Neural cell (in vitro differentiated cells): ENCODE measurements around the gene FBXO38. TPM values are rescaled to one million over a fixed set of nuclear protein-coding genes. Genes with fewer than 3 reads are reported as not detected.

ENCODE experiments used
- H2AFZ ChIP-seq: fragments of 200-600, 300-800 bp; sonication (generic), shearing (Covaris generic); 2 replicates; pipeline ENCODE4 v1.6.0; 2014; ENCODE audit warnings: low read depth, mild to moderate bottlenecking, antibody characterized with exemption, low read length, moderate library complexity
- H3F3A ChIP-seq: fragments of 200-600 bp; shearing (Covaris generic); 2 replicates; pipeline ENCODE4 v1.6.1; 2016; ENCODE audit warnings: mild to moderate bottlenecking, moderate library complexity, mixed read lengths, antibody characterized with exemption, low read length; ENCODE audit not compliant: insufficient read depth, poor library complexity, severe bottlenecking
- H3K27ac ChIP-seq: fragments of 200-600, 300-800 bp; sonication (generic), shearing (Covaris generic); 2 replicates; pipeline ENCODE4 v1.5.1; 2014; ENCODE audit warnings: mild to moderate bottlenecking, low read length, moderate library complexity
- H3K27me3 ChIP-seq: fragments of 300-800, 200-600 bp; sonication (generic), shearing (Covaris generic); 2 replicates; pipeline ENCODE4 v1.6.0; 2014; ENCODE audit warnings: mild to moderate bottlenecking, low read depth, low read length, moderate library complexity; ENCODE audit not compliant: insufficient read depth
- H3K36me3 ChIP-seq: fragments of 300-800, 200-600 bp; sonication (generic), shearing (Covaris generic); 2 replicates; pipeline ENCODE4 v1.5.1; 2014; ENCODE audit warnings: mild to moderate bottlenecking, antibody characterized with exemption, low read length, moderate library complexity; ENCODE audit not compliant: insufficient read depth
- H3K4me2 ChIP-seq: fragments of 300-800, 200-600 bp; sonication (generic), shearing (Covaris generic); 2 replicates; pipeline ENCODE4 v1.6.0; 2014; ENCODE audit warnings: mild to moderate bottlenecking, low read length
- H3K4me3 ChIP-seq: fragments of 300-800, 200-600 bp; sonication (generic), shearing (Covaris generic); 2 replicates; pipeline ENCODE4 v1.5.1; 2014; ENCODE audit warnings: mild to moderate bottlenecking, low read length, moderate library complexity
- H3K79me2 ChIP-seq: fragments of 200-600 bp; shearing (Covaris generic); replicated peaks from 2 replicates; pipeline ENCODE4 v1.6.0; 2014; ENCODE audit warnings: mild to moderate bottlenecking, low read length, moderate library complexity; ENCODE audit not compliant: insufficient read depth
- H3K9ac ChIP-seq: fragments of 300-800, 200-600 bp; sonication (generic), shearing (Covaris generic); 2 replicates; pipeline ENCODE4 v1.6.1; 2016; ENCODE audit warnings: mild to moderate bottlenecking, low read length, mixed read lengths
- H3K9me2 ChIP-seq: fragments of 200-600 bp; shearing (Covaris generic); 2 replicates; pipeline ENCODE4 v1.6.1; 2016; ENCODE audit warnings: mild to moderate bottlenecking, low read length, mixed read lengths; ENCODE audit not compliant: insufficient read depth
- H3K9me3 ChIP-seq: fragments of 200-600, 300-800 bp; sonication (generic), shearing (Covaris generic); 2 replicates; pipeline ENCODE4 v1.6.1; 2016; ENCODE audit warnings: mild to moderate bottlenecking, mixed run types, low read length, moderate library complexity, mixed read lengths
- H4K20me1 ChIP-seq: fragments of 200-600 bp; shearing (Covaris generic); 2 replicates; pipeline ENCODE4 v1.6.1; 2016; ENCODE audit warnings: mild to moderate bottlenecking, mixed run types; ENCODE audit not compliant: insufficient read depth
- CTCF ChIP-seq: fragments of 450-650 bp; IDR thresholded peaks from 2 replicates; pipeline ENCODE4 v1.5.1; 2014; ENCODE audit warnings: antibody characterized with exemption, mild to moderate bottlenecking, moderate library complexity; ENCODE audit not compliant: poor library complexity, severe bottlenecking
- EP300 ChIP-seq: fragments of 450-650 bp; conservative IDR thresholded peaks from 2 replicates; pipeline ENCODE4 v1.6.1; 2014; ENCODE audit warnings: antibody characterized with exemption, mild to moderate bottlenecking, moderate library complexity; ENCODE audit not compliant: poor library complexity, severe bottlenecking
- EZH2 ChIP-seq: fragments of 200-600, 300-800 bp; shearing (Covaris generic), sonication (generic); IDR thresholded peaks from 2 replicates; pipeline ENCODE4 v1.6.1; 2014; ENCODE audit warnings: antibody characterized with exemption, low read length, borderline replicate concordance, mild to moderate bottlenecking; ENCODE audit not compliant: insufficient read depth, poor library complexity, severe bottlenecking
- MXI1 ChIP-seq: fragments of 450-650 bp; conservative IDR thresholded peaks from 2 replicates; pipeline ENCODE4 v1.6.1; 2014; ENCODE audit warnings: antibody characterized with exemption, mild to moderate bottlenecking; ENCODE audit not compliant: poor library complexity, severe bottlenecking
- POLR2AphosphoS5 ChIP-seq: IDR thresholded peaks from 2 replicates; pipeline ENCODE4 v1.6.1; 2012
- RAD21 ChIP-seq: fragments of 450-650 bp; conservative IDR thresholded peaks from 2 replicates; pipeline ENCODE4 v1.6.1; 2014; ENCODE audit warnings: antibody characterized with exemption, mild to moderate bottlenecking, moderate library complexity
- SMC3 ChIP-seq: fragments of 450-650 bp; conservative IDR thresholded peaks from 2 replicates; pipeline ENCODE4 v1.6.1; 2014; ENCODE audit warnings: antibody characterized with exemption, mild to moderate bottlenecking, moderate library complexity; ENCODE audit not compliant: poor library complexity
- TAF1 ChIP-seq: IDR thresholded peaks from 2 replicates; pipeline ENCODE4 v1.6.1; 2012; ENCODE audit warnings: low read depth
- polyA plus RNA-seq: library from polyadenylated mRNA; depleted of rRNA; stranded (reverse); fragments of >200 nt; gene quantifications from 2 replicates; pipeline ENCODE4 v1.2.3, GENCODE V29; 2014
- TF ChIP-seq, protein P1 (sequence below): IDR thresholded peaks from 2 replicates; pipeline ENCODE4 v1.6.1; 2012; ENCODE audit warnings: borderline replicate concordance

Gene FBXO38
- polyA plus RNA-seq, 1 donor from 2014 or later: 69.1 TPM

DNA sequence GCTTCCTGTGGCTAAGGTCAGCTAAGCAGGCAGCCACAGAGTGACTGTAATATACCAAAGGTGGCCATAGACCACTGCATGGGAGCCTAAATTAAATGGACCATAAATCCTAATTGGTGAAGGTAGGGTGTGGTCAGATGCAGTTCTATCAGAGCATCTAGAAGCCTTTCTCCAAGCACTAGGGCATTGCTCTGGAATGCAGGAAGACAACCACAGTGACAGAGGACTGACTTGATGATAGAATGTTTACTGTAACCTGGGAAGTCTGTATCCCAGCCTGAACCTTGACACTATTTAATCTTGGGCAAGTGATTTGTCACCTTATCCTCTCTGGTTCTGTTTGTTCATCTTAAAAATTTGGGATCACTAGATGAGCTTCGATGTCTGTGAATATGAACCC is 2.3 kb downstream of the FBXO38 start:
- Histone ChIP-seq H3K9me3 (no peaks in the 10 kb centered on the region), H3K4me3 (peak overlapping the region; percentile 83), H3K9ac (no peak overlapping the region), H3K79me2 (peaks cover 58% of the 10 kb centered on the region), H2AFZ (no peak overlapping the region), H3K36me3 (no peaks in the 10 kb centered on the region), H3F3A (no peaks in the 10 kb centered on the region), H3K27me3 (no peaks in the 10 kb centered on the region), H3K4me2 (peak overlapping the region; percentile 96), H4K20me1 (no peaks in the 10 kb centered on the region), H3K9me2 (no peaks in the 10 kb centered on the region), H3K27ac (no peak overlapping the region)
- TF ChIP-seq SMC3 (no peak), EP300 (no peak), TAF1 (no peak)
- TF ChIP-seq, protein P1, sequence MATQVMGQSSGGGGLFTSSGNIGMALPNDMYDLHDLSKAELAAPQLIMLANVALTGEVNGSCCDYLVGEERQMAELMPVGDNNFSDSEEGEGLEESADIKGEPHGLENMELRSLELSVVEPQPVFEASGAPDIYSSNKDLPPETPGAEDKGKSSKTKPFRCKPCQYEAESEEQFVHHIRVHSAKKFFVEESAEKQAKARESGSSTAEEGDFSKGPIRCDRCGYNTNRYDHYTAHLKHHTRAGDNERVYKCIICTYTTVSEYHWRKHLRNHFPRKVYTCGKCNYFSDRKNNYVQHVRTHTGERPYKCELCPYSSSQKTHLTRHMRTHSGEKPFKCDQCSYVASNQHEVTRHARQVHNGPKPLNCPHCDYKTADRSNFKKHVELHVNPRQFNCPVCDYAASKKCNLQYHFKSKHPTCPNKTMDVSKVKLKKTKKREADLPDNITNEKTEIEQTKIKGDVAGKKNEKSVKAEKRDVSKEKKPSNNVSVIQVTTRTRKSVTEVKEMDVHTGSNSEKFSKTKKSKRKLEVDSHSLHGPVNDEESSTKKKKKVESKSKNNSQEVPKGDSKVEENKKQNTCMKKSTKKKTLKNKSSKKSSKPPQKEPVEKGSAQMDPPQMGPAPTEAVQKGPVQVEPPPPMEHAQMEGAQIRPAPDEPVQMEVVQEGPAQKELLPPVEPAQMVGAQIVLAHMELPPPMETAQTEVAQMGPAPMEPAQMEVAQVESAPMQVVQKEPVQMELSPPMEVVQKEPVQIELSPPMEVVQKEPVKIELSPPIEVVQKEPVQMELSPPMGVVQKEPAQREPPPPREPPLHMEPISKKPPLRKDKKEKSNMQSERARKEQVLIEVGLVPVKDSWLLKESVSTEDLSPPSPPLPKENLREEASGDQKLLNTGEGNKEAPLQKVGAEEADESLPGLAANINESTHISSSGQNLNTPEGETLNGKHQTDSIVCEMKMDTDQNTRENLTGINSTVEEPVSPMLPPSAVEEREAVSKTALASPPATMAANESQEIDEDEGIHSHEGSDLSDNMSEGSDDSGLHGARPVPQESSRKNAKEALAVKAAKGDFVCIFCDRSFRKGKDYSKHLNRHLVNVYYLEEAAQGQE: no peak

DNA sequence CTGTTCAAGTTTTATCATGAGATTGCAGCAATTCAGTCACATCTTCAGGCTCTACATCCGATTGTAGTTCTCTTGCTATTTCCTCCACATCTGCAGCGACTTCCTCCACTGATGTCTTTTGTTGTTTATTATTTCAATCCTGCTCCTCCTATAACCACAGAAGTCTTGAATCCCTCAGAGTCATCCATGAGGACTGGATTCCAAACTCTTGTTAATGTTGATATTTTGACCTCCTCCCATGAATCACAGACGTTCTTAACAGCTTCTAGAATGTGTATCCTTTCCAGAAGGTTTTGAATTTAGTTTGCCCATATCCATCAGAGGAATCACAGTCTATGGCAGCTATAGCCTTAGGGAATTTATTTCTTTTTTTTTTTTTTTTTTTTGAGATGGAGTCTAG is 3.6 kb downstream of the FBXO38 start:
- Histone ChIP-seq H3K9me3 (no peaks in the 10 kb centered on the region), H3K9ac (no peak overlapping the region), H3F3A (no peaks in the 10 kb centered on the region), H3K36me3 (no peaks in the 10 kb centered on the region), H3K4me3 (no peak overlapping the region), H3K27ac (no peak overlapping the region), H3K27me3 (no peaks in the 10 kb centered on the region), H3K9me2 (no peaks in the 10 kb centered on the region), H2AFZ (no peak overlapping the region), H4K20me1 (no peaks in the 10 kb centered on the region), H3K4me2 (no peak overlapping the region), H3K79me2 (peaks cover 70% of the 10 kb centered on the region)
- TF ChIP-seq CTCF (no peak), MXI1 (no peak), EP300 (no peak), EZH2 (no peak), POLR2AphosphoS5 (no peak), TAF1 (no peak), SMC3 (no peak), RAD21 (no peak)

- no peak overlapping the region for H2AFZ ChIP-seq
- no peak overlapping the region for H3K4me2 ChIP-seq
- H3K27me3 ChIP-seq: no peaks in the 10 kb centered on the region
- H3K4me3 ChIP-seq: no peak overlapping the region
- TF ChIP-seq RAD21 (no peak), EP300 (no peak), MXI1 (no peak)
- no peak overlapping the region for H3K9ac ChIP-seq
- H3F3A ChIP-seq: no peaks in the 10 kb centered on the region
- no peaks in the 10 kb centered on the region for H3K9me3 ChIP-seq
- no peak overlapping the region for H3K27ac ChIP-seq
- H3K79me2 ChIP-seq: peaks cover 75% of the 10 kb centered on the region
- H4K20me1 ChIP-seq: no peaks in the 10 kb centered on the region
- no peaks in the 10 kb centered on the region for H3K36me3 ChIP-seq
- no peaks in the 10 kb centered on the region for H3K9me2 ChIP-seq
Observed at GRCh38 chr5:148388696-148389095, 4.9 kb downstream of the FBXO38 start.
